ENCODE data around the gene MOB3A. TPM values are rescaled to one million over a fixed set of nuclear protein-coding genes. Genes with fewer than 3 reads are reported as not detected.

Gene MOB3A
- polyA plus RNA-seq, 1 of the 3 experiments (the other 2 are of a cell fraction) = 24.1 TPM

- TF ChIP-seq USF1 (IDR thresholded peaks at IDR 0.05; ENCODE audit: borderline replicate concordance, low read depth) = no peak
- TF ChIP-seq EZH2phosphoT487 (IDR thresholded peaks at IDR 0.05; ENCODE audit: borderline replicate concordance, low read depth) = no peak
- TF ChIP-seq ELF1 (IDR thresholded peaks at IDR 0.05) = no peak
- no peak for TF ChIP-seq NFIC (IDR thresholded peaks at IDR 0.05; ENCODE audit: borderline replicate concordance)
Measured at GRCh38 chr19:2050349-2050990, 45.7 kb downstream of the MOB3A start (continued).

GRCh38 chr19:2049741-2050348 is 46.3 kb downstream of the MOB3A start:
- Histone ChIP-seq H3K9ac (peak overlapping the region; percentile 82), H3K4me1 (ENCODE audit: control insufficient read depth in 1 of 2, insufficient read depth in 2 of 2, low read depth in 1 of 2, low read length in 1 of 2) (peaks cover 20 to 52% of the 10 kb centered on the region in 2 experiments; a peak in 2 of 4 replicates), H3K4me2 (peak overlapping the region; percentile 98), H3K9me2 (no peaks in the 10 kb centered on the region), H3K27ac (ENCODE audit: low read depth in 2 of 2, low read length in 1 of 2) (peak overlapping the region; percentile 28 to 76; a peak in 3 of 4 replicates), H3K4me3 (ENCODE audit: low read depth in 2 of 2, low read length in 1 of 2) (peak overlapping the region; percentile 90 to 94), H3K36me3 (replicated peaks in 1 of 2; ENCODE audit: control insufficient read depth in 1 of 2, insufficient read depth in 2 of 2, low read length in 1 of 2) (peaks cover 0 to 23% of the 10 kb centered on the region in 2 experiments), H4K20me1 (ENCODE audit: insufficient read depth) (peaks cover 58% of the 10 kb centered on the region), H3K27me3 (ENCODE audit: insufficient read depth) (no peaks in the 10 kb centered on the region), H3F3A (replicated peaks; ENCODE audit: insufficient read depth) (peaks cover 14% of the 10 kb centered on the region), H3K9me3 (no peaks in the 10 kb centered on the region), H2AFZ (ENCODE audit: low read depth) (no peak overlapping the region), H3K79me2 (ENCODE audit: insufficient read depth) (peaks cover 45% of the 10 kb centered on the region)
- TF ChIP-seq ELF1 (IDR thresholded peaks at IDR 0.05) (no peak), RCOR1 (IDR thresholded peaks at IDR 0.05; ENCODE audit: low read length) (no peak), CTCF (IDR thresholded peaks at IDR 0.05) (no peak), NRF1 (IDR thresholded peaks at IDR 0.05; ENCODE audit: low read depth, low read length) (0 out of 2 replicates have a peak, but pooled peaks have one; percentile 9), PBX3 (IDR thresholded peaks at IDR 0.05) (no peak), RXRA (IDR thresholded peaks at IDR 0.05; ENCODE audit: borderline replicate concordance, low read depth) (no peak), SIN3A (IDR thresholded peaks at IDR 0.05; ENCODE audit: borderline replicate concordance, low read depth, low read length) (0 out of 2 replicates have a peak, but pooled peaks have one; percentile 37), CHD2 (IDR thresholded peaks at IDR 0.05; ENCODE audit: low read length, partially characterized antibody) (no peak), SMC3 (IDR thresholded peaks at IDR 0.05; ENCODE audit: low read depth, low read length) (no peak), ZBTB33 (IDR thresholded peaks at IDR 0.05; ENCODE audit: borderline replicate concordance, low read depth) (no peak), EP300 (IDR thresholded peaks at IDR 0.05; ENCODE audit: borderline replicate concordance in 1 of 2, low read depth in 1 of 2, low read length in 1 of 2) (no peak), MXI1 (IDR thresholded peaks at IDR 0.05; ENCODE audit: low read depth, low read length) (0 out of 2 replicates have a peak, but pooled peaks have one; percentile 28)
- CTCF ChIA-PET = interaction anchor here (0.6 to 2.0 kb wide), 5 partner anchors 9 to 143 kb away, joined by 3 to 7 read pairs (median 3); no protein-coding TSS in a partner anchor
- DNase-seq = peak; percentile 71
- POLR2A ChIA-PET = interaction anchor here (0.6 to 2.0 kb wide), 4 partner anchors 8 to 30 kb away, joined by 3 to 9 read pairs (median 6); no protein-coding TSS in a partner anchor
- WGBS (ENCODE audit: low lambda C conversion rate) = under 1% methylated on average over 13 of the region's 16 CpGs
